Esophagus muscularis mucosa (tissue), 3 donors: Measurements from ENCODE around the gene TMEM100.

ENCODE experiments used
- CTCF ChIP-seq, 3 experiments: fragments of 200-600 bp in 2 of 3; fragments of 450-650 bp in 1 of 3; sonication (generic) in 2 of 3; IDR thresholded peaks; one replicate each; pipeline ENCODE4 v1.5.1; 2017 to 2019; ENCODE audit warnings: antibody characterized with exemption in 3 of 3, mild to moderate bottlenecking in 2 of 3, moderate library complexity in 1 of 3
- POLR2A ChIP-seq: fragments of 450-650 bp; IDR thresholded peaks from one replicate; pipeline ENCODE4 v1.6.1; 2017; ENCODE audit warnings: antibody characterized with exemption, moderate library complexity, mild to moderate bottlenecking, low read depth

GRCh38 chr17:55705847-55706246 is 16.8 kb downstream of the TMEM100 start:
- TF ChIP-seq CTCF (IDR thresholded peaks at IDR 0.05) (no peak), POLR2A (no peak)
